HCT116 (cell line): ENCODE measurements around the gene OTP. TPM values are rescaled to one million over a fixed set of nuclear protein-coding genes. Genes with fewer than 3 reads are reported as not detected.

Source experiments
- ATAC-seq: fragments of 200-7000 bp; cut with Tn5 transposase; 2 replicates; pipeline ENCODE4 v1.9.1; 2020; ENCODE audit warnings: mild to moderate bottlenecking, moderate library complexity
- BruUV-seq: library from RNA; stranded (reverse); fragments of 400-500 nt; replicated peaks from 2 replicates; lab custom pipeline; 2021; lab: Mats Ljungman, UMichigan
- CTCF ChIA-PET: fragments of 300-600 bp; sonication (Branson Sonifier 250); formaldehyde crosslinking; loops from one replicate; lab custom pipeline; 2021; ENCODE audit warnings: antibody characterized with exemption; lab: Charles Lee
- POLR2A ChIA-PET: fragments of 300-600, 350-600 bp; sonication (Branson Sonifier 250); formaldehyde crosslinking; loops from one replicate; lab custom pipeline; 2021; ENCODE audit warnings: antibody characterized with exemption; lab: Charles Lee
- RAD21 ChIA-PET, 2 experiments: fragments of 300-600 bp; sonication (Branson Sonifier 250); formaldehyde crosslinking; loops; one replicate each; lab custom pipeline; 2023; ENCODE audit warnings: low total read pairs in 2 of 2; ENCODE audit not compliant: uncharacterized antibody in 2 of 2, unreplicated experiment in 2 of 2, low non-redundant PET in 1 of 2; lab: Charles Lee
- DNase-seq: peaks from one replicate; pipeline ENCODE4 v3.0.0-alpha.2; 2010; ENCODE audit warnings: low read depth, low spot score
- H2AFZ ChIP-seq: fragments of 200-600 bp; shearing (Covaris generic), sonication (generic); 2 replicates; pipeline ENCODE4 v1.6.1; 2017; ENCODE audit warnings: low read depth, mixed run types, mixed read lengths, antibody characterized with exemption, low read length; ENCODE audit not compliant: poor library complexity, severe bottlenecking
- H3K27ac ChIP-seq: 2 replicates; pipeline ENCODE4 v1.5.1; 2012; ENCODE audit warnings: low read depth, low read length
- H3K27me3 ChIP-seq: fragments of 200-600 bp; sonication (generic); 2 replicates; pipeline ENCODE4 v1.6.1; 2016; ENCODE audit warnings: mixed run types, low read length, mixed read lengths; ENCODE audit not compliant: insufficient read depth
- H3K36me3 ChIP-seq, 2 experiments: fragments of 200-500 bp in 1 of 2; fragments of 200-600 bp in 1 of 2; sonication (Bioruptor generic) in 1 of 2; sonication (generic) in 1 of 2; 2 replicates each; pipeline versions ENCODE4 v1.5.1 to v1.6.1; 2014 to 2016; ENCODE audit warnings: low read length in 2 of 2, inconsistent platforms in 1 of 2, mixed read lengths in 1 of 2, mixed run types in 1 of 2; ENCODE audit not compliant: insufficient read depth in 2 of 2, control insufficient read depth in 1 of 2
- H3K4me1 ChIP-seq, 2 experiments: fragments of 200-600 bp in 1 of 2; sonication (generic) in 1 of 2; 2 replicates each; pipeline versions ENCODE4 v1.5.1 to v1.6.1; 2012 to 2017; ENCODE audit warnings: low read length in 2 of 2, inconsistent platforms in 1 of 2, mild to moderate bottlenecking in 1 of 2, mixed read lengths in 1 of 2, mixed run types in 1 of 2, moderate library complexity in 1 of 2; ENCODE audit not compliant: insufficient read depth in 2 of 2, control insufficient read depth in 1 of 2
- H3K4me2 ChIP-seq: fragments of 200-600 bp; sonication (generic); 2 replicates; pipeline ENCODE4 v1.6.1; 2017; ENCODE audit warnings: mixed run types, low read length, mixed read lengths
- H3K4me3 ChIP-seq, 2 experiments: fragments of 200-600 bp in 1 of 2; sonication (generic) in 1 of 2; replicated peaks in 1 of 2; 2 replicates each; pipeline ENCODE4 v1.5.1; 2011 to 2016; ENCODE audit warnings: low read length in 2 of 2, control low read depth in 1 of 2, low read depth in 1 of 2, mild to moderate bottlenecking in 1 of 2, mixed read lengths in 1 of 2, mixed run types in 1 of 2
- H3K79me2 ChIP-seq: fragments of 200-600 bp; sonication (generic); 2 replicates; pipeline ENCODE4 v1.6.1; 2017; ENCODE audit warnings: mild to moderate bottlenecking, mixed run types, low read length, moderate library complexity, mixed read lengths; ENCODE audit not compliant: insufficient read depth
- H3K9ac ChIP-seq: fragments of 200-600 bp; sonication (generic); 2 replicates; pipeline ENCODE4 v1.6.1; 2016; ENCODE audit warnings: low read length, mixed read lengths
- H3K9me2 ChIP-seq: fragments of 200-600 bp; sonication (generic), shearing (Covaris generic); 2 replicates; pipeline ENCODE4 v1.6.1; 2017; ENCODE audit warnings: mixed run types, mild to moderate bottlenecking, moderate library complexity; ENCODE audit not compliant: insufficient read depth
- H3K9me3 ChIP-seq, 2 experiments: fragments of 200-500 bp in 1 of 2; fragments of 200-600 bp in 1 of 2; sonication (Bioruptor generic) in 1 of 2; sonication (generic) in 1 of 2; 2 replicates each; pipeline ENCODE4 v1.6.1; 2014 to 2017; ENCODE audit warnings: low read length in 2 of 2, mixed read lengths in 2 of 2, inconsistent platforms in 1 of 2, low read depth in 1 of 2, mild to moderate bottlenecking in 1 of 2, mixed run types in 1 of 2, moderate library complexity in 1 of 2; ENCODE audit not compliant: control insufficient read depth in 1 of 2, insufficient read depth in 1 of 2
- H4K20me1 ChIP-seq: fragments of 200-600 bp; sonication (generic), shearing (Covaris generic); 2 replicates; pipeline ENCODE4 v1.6.1; 2017; ENCODE audit warnings: mixed run types, mild to moderate bottlenecking, moderate library complexity; ENCODE audit not compliant: insufficient read depth
- ELF1 ChIP-seq: IDR thresholded peaks from 2 replicates; pipeline ENCODE4 v1.6.1; 2012; ENCODE audit warnings: low read depth, borderline replicate concordance
- EZH2phosphoT487 ChIP-seq: fragments of 200-600 bp; IDR thresholded peaks from 2 replicates; pipeline ENCODE4 v1.6.1; 2018; ENCODE audit warnings: antibody characterized with exemption, borderline replicate concordance
- FOSL1 ChIP-seq: IDR thresholded peaks from 2 replicates; pipeline ENCODE4 v1.6.1; 2012; ENCODE audit warnings: low read depth
- POLR2A ChIP-seq: IDR thresholded peaks from 2 replicates; pipeline ENCODE4 v1.7.0; 2011; ENCODE audit warnings: borderline replicate concordance; ENCODE audit not compliant: insufficient read depth, insufficient read length; ENCODE audit errors: extremely low read depth
- ZFX ChIP-seq: fragments of 450-650 bp; IDR thresholded peaks from 2 replicates; pipeline ENCODE4 v1.6.1; 2017
- ZNF274 ChIP-seq: fragments of 200-500 bp; sonication (Bioruptor generic); IDR thresholded peaks from 2 replicates; pipeline ENCODE4 v1.6.1; 2014; ENCODE audit warnings: mild to moderate bottlenecking, low read depth, low read length, inconsistent platforms
- intact Hi-C: fragments of 100-400 bp; cut with micrococcal nuclease; formaldehyde crosslinking; loops from 2 replicates; pipeline ENCODE4 v1.10.0; 2022
- total RNA-seq: library from RNA; stranded (reverse); gene quantifications from one replicate; pipeline ENCODE4 v1.2.1, GENCODE V29; 2021; ENCODE audit not compliant: unreplicated experiment
- TF ChIP-seq, protein P1 (sequence below): IDR thresholded peaks from 2 replicates; pipeline ENCODE4 v1.6.1; 2012; ENCODE audit warnings: low read depth
- TF ChIP-seq, protein P2 (sequence below): IDR thresholded peaks from 2 replicates; pipeline ENCODE4 v1.6.1; 2012
- TF ChIP-seq, protein P3 (sequence below): IDR thresholded peaks from 2 replicates; pipeline ENCODE4 v1.6.1; 2012

Gene OTP
- total RNA-seq, 1 experiment from 2014 or later = 0.07 TPM

DNA sequence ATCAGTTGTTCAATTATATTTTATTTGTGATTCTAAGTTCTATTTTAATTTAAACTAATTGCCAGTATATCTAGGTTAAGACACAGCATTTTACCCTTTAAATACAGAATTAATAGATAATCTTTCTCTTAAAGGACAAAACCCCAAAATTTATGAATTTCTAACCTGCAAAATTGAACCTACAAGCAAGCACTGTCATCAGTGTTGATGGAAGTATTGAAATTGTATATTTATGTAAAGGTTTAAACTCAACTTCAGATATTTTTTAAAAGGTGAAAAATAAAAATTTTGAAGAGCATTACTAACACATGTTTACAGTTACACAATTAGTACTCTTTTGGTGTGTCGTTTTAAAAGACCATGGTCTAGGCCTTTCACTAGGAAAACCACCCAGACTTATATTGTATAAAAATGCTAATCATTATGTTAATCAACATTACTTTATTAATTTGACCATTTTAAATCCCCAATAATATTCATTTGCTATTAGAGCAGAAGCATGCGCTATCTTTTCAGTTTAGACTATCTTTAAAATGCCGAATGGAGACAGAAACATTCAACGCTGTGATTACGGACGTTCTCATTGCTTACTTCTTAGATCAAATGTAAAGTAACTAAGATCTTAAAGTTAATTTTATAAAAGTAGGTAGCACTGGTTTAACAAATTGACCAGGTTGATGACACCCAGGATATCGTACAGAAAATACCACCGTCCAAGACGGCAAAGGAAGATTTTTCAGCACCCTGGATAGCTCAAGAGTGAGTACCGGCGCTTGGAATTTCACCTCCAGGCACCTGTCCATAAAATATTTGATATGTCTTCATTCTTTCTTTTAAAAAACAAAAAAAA, 3.2 kb downstream of the OTP start:
- TF ChIP-seq ZNF274 = no peak
- TF ChIP-seq, protein P1, sequence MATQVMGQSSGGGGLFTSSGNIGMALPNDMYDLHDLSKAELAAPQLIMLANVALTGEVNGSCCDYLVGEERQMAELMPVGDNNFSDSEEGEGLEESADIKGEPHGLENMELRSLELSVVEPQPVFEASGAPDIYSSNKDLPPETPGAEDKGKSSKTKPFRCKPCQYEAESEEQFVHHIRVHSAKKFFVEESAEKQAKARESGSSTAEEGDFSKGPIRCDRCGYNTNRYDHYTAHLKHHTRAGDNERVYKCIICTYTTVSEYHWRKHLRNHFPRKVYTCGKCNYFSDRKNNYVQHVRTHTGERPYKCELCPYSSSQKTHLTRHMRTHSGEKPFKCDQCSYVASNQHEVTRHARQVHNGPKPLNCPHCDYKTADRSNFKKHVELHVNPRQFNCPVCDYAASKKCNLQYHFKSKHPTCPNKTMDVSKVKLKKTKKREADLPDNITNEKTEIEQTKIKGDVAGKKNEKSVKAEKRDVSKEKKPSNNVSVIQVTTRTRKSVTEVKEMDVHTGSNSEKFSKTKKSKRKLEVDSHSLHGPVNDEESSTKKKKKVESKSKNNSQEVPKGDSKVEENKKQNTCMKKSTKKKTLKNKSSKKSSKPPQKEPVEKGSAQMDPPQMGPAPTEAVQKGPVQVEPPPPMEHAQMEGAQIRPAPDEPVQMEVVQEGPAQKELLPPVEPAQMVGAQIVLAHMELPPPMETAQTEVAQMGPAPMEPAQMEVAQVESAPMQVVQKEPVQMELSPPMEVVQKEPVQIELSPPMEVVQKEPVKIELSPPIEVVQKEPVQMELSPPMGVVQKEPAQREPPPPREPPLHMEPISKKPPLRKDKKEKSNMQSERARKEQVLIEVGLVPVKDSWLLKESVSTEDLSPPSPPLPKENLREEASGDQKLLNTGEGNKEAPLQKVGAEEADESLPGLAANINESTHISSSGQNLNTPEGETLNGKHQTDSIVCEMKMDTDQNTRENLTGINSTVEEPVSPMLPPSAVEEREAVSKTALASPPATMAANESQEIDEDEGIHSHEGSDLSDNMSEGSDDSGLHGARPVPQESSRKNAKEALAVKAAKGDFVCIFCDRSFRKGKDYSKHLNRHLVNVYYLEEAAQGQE = peak; percentile 74
- Histone ChIP-seq H4K20me1 (no peaks in the 10 kb centered on the region), H3K27me3 (no peaks in the 10 kb centered on the region), H3K27ac (no peak overlapping the region), H3K4me1 (peaks cover 4 to 10% of the 10 kb centered on the region in 2 experiments; a peak in 2 of 4 replicates), H2AFZ (no peak overlapping the region), H3K9me3 (no peaks in the 10 kb centered on the region), H3K9me2 (no peaks in the 10 kb centered on the region), H3K79me2 (no peaks in the 10 kb centered on the region), H3K4me3 (no peak overlapping the region), H3K9ac (no peak overlapping the region), H3K4me2 (no peak overlapping the region), H3K36me3 (no peaks in the 10 kb centered on the region)
- ATAC-seq (no peak), DNase-seq (no peak)
- POLR2A ChIA-PET = no interaction called here
- no TSS peak for BruUV-seq
- intact Hi-C loops = no loop called here
- RAD21 ChIA-PET = no interaction called here
- CTCF ChIA-PET = no interaction called here

DNA sequence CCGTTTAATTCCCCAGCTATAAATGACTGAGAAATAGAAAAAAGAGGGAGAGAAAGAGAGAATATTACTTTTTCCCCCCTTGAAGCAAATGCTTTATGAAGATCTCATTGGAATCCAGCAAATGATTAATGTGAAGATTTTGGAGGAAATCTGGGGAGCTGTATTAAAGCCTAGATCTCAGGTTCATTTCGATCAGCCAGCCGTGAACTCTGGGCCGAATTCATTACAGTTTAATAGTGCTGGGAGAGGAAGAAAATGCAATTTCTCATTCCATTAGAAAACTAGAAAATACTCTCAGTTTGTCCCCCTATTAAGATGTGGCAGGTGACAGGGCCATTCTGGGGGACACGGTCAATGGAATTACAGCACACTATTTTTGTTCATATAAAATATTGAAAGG, 4.8 kb downstream of the OTP start:
- ATAC-seq (no peak), DNase-seq (no peak)
- no peak overlapping the region for H3K9ac ChIP-seq
- no peak overlapping the region for H3K4me2 ChIP-seq
- H3K9me2 ChIP-seq = no peaks in the 10 kb centered on the region
- H3K27ac ChIP-seq = no peak overlapping the region
- H3K79me2 ChIP-seq = no peaks in the 10 kb centered on the region
- H3K4me1 ChIP-seq = peaks cover 4 to 14% of the 10 kb centered on the region in 2 experiments; a peak in 2 of 4 replicates
- no peaks in the 10 kb centered on the region for H3K36me3 ChIP-seq
- ChIA-PET CTCF (interaction anchor here (1.1 kb wide), 1 partner anchor 13 kb away, joined by 3 read pairs; no protein-coding TSS in a partner anchor), RAD21 (no interaction called here), POLR2A (no interaction called here)
- intact Hi-C loops = no loop called here
- no peaks in the 10 kb centered on the region for H4K20me1 ChIP-seq
- no peak overlapping the region for H3K4me3 ChIP-seq
- no TSS peak for BruUV-seq
- no peaks in the 10 kb centered on the region for H3K9me3 ChIP-seq
- H3K27me3 ChIP-seq = no peaks in the 10 kb centered on the region
- no peak overlapping the region for H2AFZ ChIP-seq
- TF ChIP-seq ELF1 (no peak), FOSL1 (no peak), POLR2A (no peak), EZH2phosphoT487 (no peak), ZFX (no peak)
- TF ChIP-seq, protein P2, sequence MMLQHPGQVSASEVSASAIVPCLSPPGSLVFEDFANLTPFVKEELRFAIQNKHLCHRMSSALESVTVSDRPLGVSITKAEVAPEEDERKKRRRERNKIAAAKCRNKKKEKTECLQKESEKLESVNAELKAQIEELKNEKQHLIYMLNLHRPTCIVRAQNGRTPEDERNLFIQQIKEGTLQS = no peak
- TF ChIP-seq, protein P1 = no peak
- TF ChIP-seq, protein P3, sequence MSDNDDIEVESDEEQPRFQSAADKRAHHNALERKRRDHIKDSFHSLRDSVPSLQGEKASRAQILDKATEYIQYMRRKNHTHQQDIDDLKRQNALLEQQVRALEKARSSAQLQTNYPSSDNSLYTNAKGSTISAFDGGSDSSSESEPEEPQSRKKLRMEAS = no peak
